B cell (primary cell): ENCODE results near the gene SLC6A5. TPM values are rescaled to one million over a fixed set of nuclear protein-coding genes. Genes with fewer than 3 reads are reported as not detected.

Experiments used
- ATAC-seq: fragments of 200-7000 bp; cut with Tn5 transposase; one replicate; pipeline ENCODE4 v1.10.0; 2021; ENCODE audit warnings: low read depth, mild to moderate bottlenecking, moderate number of reproducible peaks, moderate library complexity
- CTCF ChIA-PET: fragments of 350-600 bp; sonication (Branson Sonifier 250); formaldehyde crosslinking; loops from one replicate; lab custom pipeline; 2021; ENCODE audit warnings: antibody characterized with exemption, inconsistent platforms; lab: Charles Lee
- POLR2A ChIA-PET: fragments of 350-600 bp; sonication (Branson Sonifier 250); formaldehyde crosslinking; loops from one replicate; lab custom pipeline; 2021; ENCODE audit warnings: antibody characterized with exemption; lab: Charles Lee
- DNase-seq: peaks from one replicate; pipeline ENCODE4 v3.0.0; 2013
- H2AFZ ChIP-seq: 2 replicates; pipeline ENCODE4 v1.6.1; 2012; ENCODE audit warnings: mild to moderate bottlenecking, low read depth, low read length; ENCODE audit not compliant: insufficient read depth, poor library complexity, severe bottlenecking
- H3K27ac ChIP-seq, 2 donors: 1 replicate in 1 of 2; 2 replicates in 1 of 2; pipeline ENCODE4 v1.5.1; 2012 to 2013; ENCODE audit warnings: low read length in 2 of 2, mild to moderate bottlenecking in 2 of 2, moderate library complexity in 1 of 2
- H3K27me3 ChIP-seq, 4 experiments: fragments of 200-600 bp in 1 of 4; sonication (generic) in 1 of 4; replicated peaks in 1 of 4; 1 replicate in 2 of 4; 2 replicates in 2 of 4; pipeline versions ENCODE4 v1.6.1 to v1.7.0; 2013 to 2016; ENCODE audit warnings: low read length in 3 of 4, mild to moderate bottlenecking in 2 of 4, mixed read lengths in 1 of 4, moderate library complexity in 1 of 4; ENCODE audit not compliant: insufficient read depth in 4 of 4, control insufficient read depth in 3 of 4; ENCODE audit errors: control extremely low read depth in 1 of 4
- H3K36me3 ChIP-seq, 2 experiments: replicated peaks in 1 of 2; 1 replicate in 1 of 2; 2 replicates in 1 of 2; pipeline versions ENCODE4 v1.6.1 to v1.7.1; 2013; ENCODE audit warnings: low read length in 1 of 2; ENCODE audit not compliant: insufficient read depth in 2 of 2, control insufficient read depth in 1 of 2; ENCODE audit errors: control extremely low read depth in 1 of 2, extremely low read depth in 1 of 2
- H3K4me1 ChIP-seq, 2 donors: fragments of 200-600 bp in 1 of 2; sonication (generic) in 1 of 2; 1 replicate in 1 of 2; 2 replicates in 1 of 2; pipeline versions ENCODE4 v1.5.1 to v1.6.1; 2013 to 2017; ENCODE audit warnings: low read length in 2 of 2; ENCODE audit not compliant: control insufficient read depth in 2 of 2, insufficient read depth in 2 of 2
- H3K4me2 ChIP-seq: replicated peaks from 2 replicates; pipeline ENCODE3; 2012; ENCODE audit warnings: mild to moderate bottlenecking, low read depth, low read length; ENCODE audit not compliant: poor library complexity, severe bottlenecking
- H3K4me3 ChIP-seq, 5 experiments: fragments of 200-600 bp in 1 of 5; sonication (generic) in 1 of 5; 1 replicate in 3 of 5; 2 replicates in 2 of 5; pipeline versions ENCODE4 v1.5.1 to v1.7.0; 2011 to 2016; ENCODE audit warnings: low read length in 4 of 5, mild to moderate bottlenecking in 4 of 5, low read depth in 2 of 5, control low read depth in 1 of 5, moderate library complexity in 1 of 5; ENCODE audit not compliant: insufficient read depth in 1 of 5; ENCODE audit errors: control extremely low read depth in 1 of 5, extremely low read depth in 1 of 5
- H3K79me2 ChIP-seq: fragments of 200-600 bp; sonication (generic); one replicate; pipeline ENCODE4 v1.6.0; 2016; ENCODE audit warnings: low read length; ENCODE audit not compliant: control insufficient read depth, insufficient read depth
- H3K9ac ChIP-seq: fragments of 200-600 bp; sonication (generic); 2 replicates; pipeline ENCODE4 v1.6.1; 2017; ENCODE audit warnings: mild to moderate bottlenecking, low read length, moderate library complexity
- H3K9me3 ChIP-seq, 3 donors: one replicate each; pipeline versions ENCODE4 v1.6.1 to v1.7.1; 2013; ENCODE audit warnings: low read length in 2 of 3; ENCODE audit not compliant: control insufficient read depth in 2 of 3, insufficient read depth in 1 of 3; ENCODE audit errors: control extremely low read depth in 1 of 3
- H4K20me1 ChIP-seq: 2 replicates; pipeline ENCODE4 v1.6.0; 2012; ENCODE audit warnings: mild to moderate bottlenecking, low read length; ENCODE audit not compliant: insufficient read depth, control insufficient read depth, poor library complexity, severe bottlenecking
- H3K27ac Mint-ChIP-seq: one replicate; pipeline ENCODE4 v1.8.0; 2021; ENCODE audit warnings: mixed read lengths
- H3K27me3 Mint-ChIP-seq: one replicate; pipeline ENCODE4 v1.8.0; 2021; ENCODE audit warnings: mixed read lengths
- H3K4me1 Mint-ChIP-seq: one replicate; pipeline ENCODE4 v1.8.0; 2021; ENCODE audit warnings: mixed read lengths
- H3K4me3 Mint-ChIP-seq: one replicate; pipeline ENCODE4 v1.8.0; 2021; ENCODE audit warnings: mixed read lengths
- H3K9me3 Mint-ChIP-seq: one replicate; pipeline ENCODE4 v1.8.0; 2022; ENCODE audit warnings: mixed read lengths; ENCODE audit not compliant: insufficient read depth
- EZH2 ChIP-seq: IDR thresholded peaks from 2 replicates; pipeline ENCODE4 v1.6.1; 2012; ENCODE audit warnings: borderline replicate concordance, low read depth, mild to moderate bottlenecking, moderate library complexity, low read length; ENCODE audit not compliant: insufficient read depth, poor library complexity, severe bottlenecking
- WGBS: methylation state at CpG from one replicate; pipeline ENCODE4 v1.1.5; 2013; ENCODE audit warnings: missing lambda C conversion rate; ENCODE audit not compliant: insufficient coverage; 5-methylcytosine and 5-hydroxymethylcytosine counted together
- intact Hi-C: fragments of 100-400 bp; cut with micrococcal nuclease; formaldehyde crosslinking; loops from one replicate; pipeline ENCODE4 v1.10.0; 2022
- polyA plus RNA-seq: library from polyadenylated mRNA; depleted of rRNA; stranded (reverse); fragments of >200 nt; gene quantifications from 2 replicates; pipeline ENCODE4 v1.2.3, GENCODE V29; 2012
- total RNA-seq, 2 donors: library from RNA; stranded (reverse); fragments of 120-200 nt in 1 of 2; gene quantifications; 1 replicate in 1 of 2; 2 replicates in 1 of 2; pipeline versions ENCODE4 v1.2.3 to v1.2.4, GENCODE V29; 2013 to 2022
- TF ChIP-seq, protein P1 (sequence below): fragments of 200-600 bp; IDR thresholded peaks from one replicate; pipeline ENCODE4 v1.8.0; 2022; ENCODE audit warnings: antibody characterized with exemption, mild to moderate bottlenecking

The SLC6A5 gene
- total and polyA plus RNA-seq, 2 donors (not counting 1 experiment from before 2014, with no cell fraction given): not detected

DNA sequence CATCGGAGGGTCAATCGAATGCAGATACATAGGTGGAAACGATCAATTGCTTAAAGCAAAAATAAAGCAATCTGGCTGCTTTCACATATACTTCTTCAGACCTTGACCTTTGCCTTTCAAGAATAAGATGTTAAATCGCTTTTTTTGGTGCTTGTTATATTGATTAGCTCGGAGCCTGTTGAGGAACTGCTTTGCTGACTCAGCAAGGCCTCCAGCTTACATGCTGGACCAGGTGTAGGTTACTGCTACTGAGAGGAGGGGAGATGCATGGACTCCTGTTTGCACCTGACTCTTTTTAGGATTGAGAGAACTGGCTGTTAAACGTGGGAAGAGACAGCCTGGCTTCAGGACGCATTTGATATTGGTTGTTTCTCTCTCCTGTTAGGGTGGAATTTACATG lies 38.7 kb downstream of the SLC6A5 start:
- 77% methylated on average over 4 of the region's 7 CpGs for WGBS
- H3K4me3 ChIP-seq: no peak overlapping the region
- H3K27me3 ChIP-seq: no peaks in the 10 kb centered on the region
- CTCF ChIA-PET: no interaction called here
- POLR2A ChIA-PET: no interaction called here
- TF ChIP-seq, protein P1, sequence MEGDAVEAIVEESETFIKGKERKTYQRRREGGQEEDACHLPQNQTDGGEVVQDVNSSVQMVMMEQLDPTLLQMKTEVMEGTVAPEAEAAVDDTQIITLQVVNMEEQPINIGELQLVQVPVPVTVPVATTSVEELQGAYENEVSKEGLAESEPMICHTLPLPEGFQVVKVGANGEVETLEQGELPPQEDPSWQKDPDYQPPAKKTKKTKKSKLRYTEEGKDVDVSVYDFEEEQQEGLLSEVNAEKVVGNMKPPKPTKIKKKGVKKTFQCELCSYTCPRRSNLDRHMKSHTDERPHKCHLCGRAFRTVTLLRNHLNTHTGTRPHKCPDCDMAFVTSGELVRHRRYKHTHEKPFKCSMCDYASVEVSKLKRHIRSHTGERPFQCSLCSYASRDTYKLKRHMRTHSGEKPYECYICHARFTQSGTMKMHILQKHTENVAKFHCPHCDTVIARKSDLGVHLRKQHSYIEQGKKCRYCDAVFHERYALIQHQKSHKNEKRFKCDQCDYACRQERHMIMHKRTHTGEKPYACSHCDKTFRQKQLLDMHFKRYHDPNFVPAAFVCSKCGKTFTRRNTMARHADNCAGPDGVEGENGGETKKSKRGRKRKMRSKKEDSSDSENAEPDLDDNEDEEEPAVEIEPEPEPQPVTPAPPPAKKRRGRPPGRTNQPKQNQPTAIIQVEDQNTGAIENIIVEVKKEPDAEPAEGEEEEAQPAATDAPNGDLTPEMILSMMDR: no peak
- no peak for TF ChIP-seq EZH2
- no peaks in the 10 kb centered on the region for H3K9me3 ChIP-seq
- no peaks in the 10 kb centered on the region for H3K36me3 ChIP-seq
- ATAC-seq (no peak), DNase-seq (no peak)
- no peak overlapping the region for H3K27ac ChIP-seq
- no peak overlapping the region for H3K4me3 Mint-ChIP-seq
- peaks cover 9% of the 10 kb centered on the region for H3K27me3 Mint-ChIP-seq
- no peak overlapping the region for H3K4me2 ChIP-seq
- no peak overlapping the region for H3K27ac Mint-ChIP-seq
- H3K79me2 ChIP-seq: no peaks in the 10 kb centered on the region
- no peak overlapping the region for H2AFZ ChIP-seq
- H3K9me3 Mint-ChIP-seq: no peaks in the 10 kb centered on the region
- H4K20me1 ChIP-seq: no peaks in the 10 kb centered on the region
- H3K4me1 ChIP-seq: no peaks in the 10 kb centered on the region
- intact Hi-C loops: no loop called here
- no peak overlapping the region for H3K9ac ChIP-seq
- H3K4me1 Mint-ChIP-seq: no peaks in the 10 kb centered on the region

DNA sequence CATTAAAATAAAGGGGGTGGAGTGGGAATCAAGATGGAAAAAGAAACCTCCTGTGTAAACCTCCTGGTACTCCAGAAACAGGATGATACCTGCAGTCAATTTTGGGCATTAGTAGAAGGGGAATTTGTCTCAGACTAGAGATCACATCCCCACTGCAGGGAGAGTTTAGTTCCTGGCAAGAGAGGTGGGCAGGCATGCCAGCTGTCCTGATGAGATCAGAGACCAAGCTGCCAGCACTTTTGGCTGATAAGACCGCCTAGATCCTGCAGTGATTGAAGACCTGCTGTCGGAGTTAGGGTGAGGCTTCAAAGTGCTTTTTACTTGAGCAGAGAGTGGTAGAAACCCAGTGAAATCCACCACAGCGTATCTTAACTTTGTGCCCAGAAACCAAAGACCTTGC lies 40.3 kb downstream of the SLC6A5 start:
- Histone ChIP-seq H3K36me3 (no peaks in the 10 kb centered on the region), H3K9ac (no peak overlapping the region), H3K27ac (no peak overlapping the region), H4K20me1 (no peaks in the 10 kb centered on the region), H2AFZ (no peak overlapping the region), H3K79me2 (no peaks in the 10 kb centered on the region), H3K4me1 (no peaks in the 10 kb centered on the region), H3K9me3 (no peaks in the 10 kb centered on the region), H3K4me3 (no peak overlapping the region), H3K27me3 (no peaks in the 10 kb centered on the region), H3K4me2 (no peak overlapping the region)
- no peak overlapping the region for H3K27ac Mint-ChIP-seq
- intact Hi-C loops: no loop called here
- WGBS: 73% methylated on average over 3 of the region's 3 CpGs
- H3K27me3 Mint-ChIP-seq: peaks cover 9% of the 10 kb centered on the region
- no peak for TF ChIP-seq EZH2
- TF ChIP-seq, protein P1: no peak
- ChIA-PET POLR2A (no interaction called here), CTCF (interaction anchor here (1.7 kb wide), 1 partner anchor 9 kb away, joined by 8 read pairs; no protein-coding TSS in a partner anchor)
- DNase-seq (no peak), ATAC-seq (no peak)
- H3K9me3 Mint-ChIP-seq: no peaks in the 10 kb centered on the region
- H3K4me3 Mint-ChIP-seq: no peak overlapping the region
- H3K4me1 Mint-ChIP-seq: no peaks in the 10 kb centered on the region
